GM19238 (cell line): ENCODE results near the gene NINJ2.

Source experiments
- DNase-seq: peaks from one replicate; pipeline ENCODE4 v3.0.0; 2011; ENCODE audit warnings: low spot score; ENCODE audit not compliant: insufficient read length

Gene NINJ2

DNA sequence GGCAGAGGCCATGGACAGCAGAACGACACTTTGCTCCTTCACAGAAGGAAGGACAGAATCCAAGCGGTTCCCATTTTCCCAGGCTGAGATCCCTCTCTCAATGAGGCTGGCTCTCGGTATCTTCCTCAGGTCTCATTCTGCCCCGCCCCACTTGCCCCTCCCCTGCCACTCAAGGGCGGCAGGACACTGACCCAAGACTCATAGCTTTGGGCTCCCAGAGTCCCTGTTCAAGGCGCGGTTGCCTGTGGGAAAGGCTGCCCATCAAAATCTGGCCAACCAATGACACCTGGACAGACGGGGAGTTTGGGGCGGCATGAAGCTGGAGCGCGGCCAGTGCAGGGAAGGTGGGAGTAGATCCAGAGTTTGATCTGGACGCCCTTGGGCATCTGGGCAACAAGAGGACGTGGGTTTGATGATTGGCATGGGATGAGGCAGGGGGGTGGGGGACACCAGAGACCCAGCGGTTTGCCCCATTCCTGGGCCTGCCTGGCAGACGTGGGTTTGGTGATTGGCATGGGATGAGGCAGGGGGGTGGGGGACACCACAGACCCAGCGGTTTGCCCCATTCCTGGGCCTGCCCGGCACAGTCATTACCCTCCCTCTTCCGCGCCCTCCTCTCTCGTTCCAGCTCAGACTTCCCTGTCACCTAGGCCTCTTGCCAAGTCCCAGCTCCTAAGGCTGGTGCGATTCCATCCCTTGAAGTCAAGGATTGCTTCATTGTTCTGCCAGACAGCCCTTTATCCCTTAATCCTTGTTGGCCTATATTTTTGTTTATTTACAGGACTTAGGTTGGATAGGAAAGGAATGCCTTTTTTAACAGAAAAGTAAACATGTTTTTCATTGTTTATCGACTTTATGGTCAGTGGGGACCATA lies 92.1 kb downstream of the NINJ2 start:
- DNase-seq, result no peak

DNA sequence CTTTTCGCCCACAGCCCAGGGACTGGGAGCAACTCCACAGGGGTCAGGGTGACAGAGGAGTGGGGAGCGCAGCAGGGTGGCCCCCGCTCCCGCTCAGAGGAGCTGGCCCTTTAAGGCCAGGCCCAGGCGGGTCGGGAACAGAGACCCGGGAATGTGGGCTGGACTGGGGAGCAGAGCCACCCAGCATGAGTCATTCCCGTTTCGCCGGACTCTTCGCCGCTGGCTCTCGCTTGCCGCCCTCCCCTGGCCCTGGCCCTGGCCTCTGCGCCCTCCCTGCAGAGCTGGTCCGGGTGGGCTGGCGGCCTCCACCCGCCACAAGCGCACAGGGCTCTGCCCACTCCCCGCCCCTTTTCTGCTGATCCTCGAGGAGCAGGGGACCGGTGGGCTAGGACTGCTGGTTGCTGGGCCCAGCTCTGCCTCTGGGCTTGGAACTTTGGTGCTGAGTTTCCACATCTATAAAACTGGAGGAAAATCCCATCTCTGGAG lies 92.8 kb downstream of the NINJ2 start:
- no peak for DNase-seq

DNA sequence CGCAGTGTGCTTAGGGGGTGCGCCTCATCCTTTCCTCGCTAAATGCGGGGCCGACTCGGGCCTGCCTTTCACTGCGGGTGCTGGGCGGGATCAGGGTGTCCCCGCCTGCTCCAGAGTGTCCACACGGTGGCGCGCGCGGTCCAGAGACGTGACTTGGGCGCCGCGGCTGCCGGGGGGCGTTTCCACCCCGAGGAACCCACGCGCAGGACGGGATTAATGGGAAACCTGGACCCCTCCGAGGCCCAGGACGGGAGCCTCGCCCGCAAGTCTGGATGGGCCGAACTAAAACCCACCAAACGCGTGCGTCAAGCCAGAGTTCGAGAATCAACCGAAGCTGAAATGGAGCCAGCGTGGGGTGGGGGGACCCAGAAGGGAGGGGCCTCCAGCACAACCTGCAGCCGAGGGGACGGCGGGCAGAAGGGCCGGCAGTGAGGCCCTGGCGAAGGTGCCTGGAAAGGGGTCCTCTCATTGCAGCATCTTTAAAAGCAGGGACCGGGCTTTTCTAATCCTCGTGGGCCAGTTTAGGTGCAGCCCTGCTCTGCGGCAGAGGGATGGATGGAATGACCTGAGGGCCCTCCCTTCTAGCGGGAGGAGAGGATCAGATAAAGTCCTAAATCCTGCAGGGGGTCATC lies 93.3 kb downstream of the NINJ2 start:
- peak; percentile 97 for DNase-seq

DNA sequence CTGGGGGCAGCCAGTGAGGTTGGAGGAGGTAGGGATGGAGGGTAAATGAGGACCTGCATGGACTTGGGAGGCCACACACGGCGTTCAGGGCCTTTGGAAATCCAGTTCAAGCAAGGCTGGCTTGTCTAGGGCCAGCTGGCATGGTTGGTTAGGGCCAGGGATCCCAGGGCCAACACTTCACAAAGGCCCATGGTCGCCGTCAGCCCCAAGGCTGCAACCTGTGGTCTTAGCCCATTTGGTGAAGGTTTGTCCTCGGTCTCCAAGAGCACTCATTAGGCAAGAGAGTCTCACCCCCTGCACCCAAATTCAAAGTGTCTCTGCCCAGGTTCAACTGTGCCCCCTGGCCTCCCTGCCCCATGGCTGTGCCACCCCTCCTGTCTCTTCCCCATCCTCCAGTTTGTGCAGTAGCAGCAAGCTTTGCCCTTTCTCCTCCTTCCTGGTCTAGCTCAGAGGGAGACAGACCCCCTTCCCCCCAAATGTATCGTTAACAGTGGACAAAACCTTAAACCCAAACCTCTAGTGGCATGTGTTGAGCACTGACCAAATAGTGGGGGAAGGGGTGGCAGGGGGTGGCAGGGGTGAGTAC lies 94.1 kb downstream of the NINJ2 start:
- DNase-seq, result no peak

DNA sequence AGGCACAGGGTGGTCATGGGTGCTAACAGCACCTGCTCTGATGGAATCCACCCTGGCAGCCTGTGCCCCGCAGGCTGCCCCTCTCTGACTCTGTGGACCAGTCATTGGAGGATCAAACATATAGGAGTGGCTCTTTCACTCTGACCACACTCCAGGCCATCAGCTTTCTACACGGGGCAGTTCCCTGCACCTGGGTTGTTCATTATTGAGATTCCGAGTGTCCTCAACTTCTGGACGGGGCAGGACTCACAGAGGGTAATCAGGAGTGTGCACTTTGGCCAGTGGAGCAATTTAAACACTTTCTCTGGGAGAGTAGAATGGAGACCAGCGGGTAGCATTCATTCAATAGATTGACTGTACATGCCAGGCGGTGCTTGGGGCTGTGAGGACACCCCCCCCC lies 94.8 kb downstream of the NINJ2 start:
- DNase-seq, result no peak

DNA sequence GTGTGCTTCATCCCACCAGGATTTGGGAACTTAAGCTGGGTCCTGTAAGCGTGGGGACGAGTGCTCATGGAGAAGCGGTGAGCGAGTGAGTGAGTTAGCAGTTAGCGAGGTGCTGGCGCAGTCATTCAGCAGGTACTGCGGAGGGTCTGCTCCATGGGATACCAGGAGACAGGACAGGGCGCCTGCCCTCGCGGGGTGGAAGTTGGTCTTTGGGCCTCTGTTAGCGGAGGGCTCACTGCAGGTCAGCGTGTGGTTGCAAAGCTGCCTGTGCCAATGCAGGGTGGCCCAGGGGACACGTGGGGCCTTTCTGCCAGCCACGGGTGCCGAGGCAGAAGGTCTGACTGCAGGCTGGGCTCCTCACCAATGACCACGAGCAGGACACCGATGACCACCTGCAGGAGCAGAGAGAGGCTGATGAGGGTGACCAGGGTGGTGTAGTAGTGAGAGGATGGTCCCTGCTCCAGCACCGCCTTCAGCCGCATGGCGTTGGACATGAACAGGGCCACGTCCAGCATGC lies 97.6 kb downstream of the NINJ2 start:
- DNase-seq, result no peak

DNA sequence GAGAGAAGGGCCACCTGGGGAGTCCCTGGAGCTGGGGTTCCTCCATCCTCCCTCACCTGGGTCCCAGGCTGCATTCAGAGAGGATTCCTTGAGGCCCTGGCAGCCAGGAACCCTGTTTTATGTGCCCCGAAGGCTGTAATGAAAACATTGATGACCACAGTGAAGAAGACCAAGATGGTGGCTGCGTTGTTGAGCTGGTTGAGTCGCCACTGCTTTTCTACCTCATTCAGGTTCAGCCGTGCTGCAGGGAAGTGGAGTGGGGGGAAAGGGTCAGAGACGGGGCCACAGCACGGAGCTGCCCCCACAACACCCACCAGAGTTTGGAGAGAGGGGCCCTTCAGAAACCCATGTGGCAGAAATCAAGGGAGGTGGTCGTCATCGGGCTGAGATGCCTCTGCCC lies 98.1 kb downstream of the NINJ2 start:
- DNase-seq, result no peak

DNA sequence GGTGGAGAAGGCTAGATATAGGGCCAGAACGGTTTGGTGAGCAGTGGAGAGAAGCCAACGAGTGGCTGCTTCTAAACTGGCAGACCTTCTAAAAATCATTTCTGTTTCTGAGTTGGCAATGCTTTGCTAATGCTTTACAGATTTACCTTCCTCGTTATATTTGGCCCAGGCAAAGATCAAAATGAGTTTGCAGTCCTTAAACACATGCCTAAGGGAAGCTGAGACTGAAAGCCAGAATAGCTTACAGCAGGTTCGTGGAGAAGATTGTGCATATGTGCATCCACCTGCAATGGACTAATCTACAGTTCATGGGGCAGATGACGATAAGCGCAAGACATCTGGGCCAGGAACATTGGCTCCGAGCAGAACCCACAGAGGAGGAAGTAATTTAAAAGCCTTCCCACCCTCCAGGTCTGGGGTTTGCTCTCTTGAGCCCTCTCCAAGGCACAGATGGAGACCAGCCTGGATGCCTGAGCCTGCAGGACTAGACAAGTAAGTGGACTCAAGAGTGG lies 99.4 kb downstream of the NINJ2 start:
- no peak for DNase-seq

DNA sequence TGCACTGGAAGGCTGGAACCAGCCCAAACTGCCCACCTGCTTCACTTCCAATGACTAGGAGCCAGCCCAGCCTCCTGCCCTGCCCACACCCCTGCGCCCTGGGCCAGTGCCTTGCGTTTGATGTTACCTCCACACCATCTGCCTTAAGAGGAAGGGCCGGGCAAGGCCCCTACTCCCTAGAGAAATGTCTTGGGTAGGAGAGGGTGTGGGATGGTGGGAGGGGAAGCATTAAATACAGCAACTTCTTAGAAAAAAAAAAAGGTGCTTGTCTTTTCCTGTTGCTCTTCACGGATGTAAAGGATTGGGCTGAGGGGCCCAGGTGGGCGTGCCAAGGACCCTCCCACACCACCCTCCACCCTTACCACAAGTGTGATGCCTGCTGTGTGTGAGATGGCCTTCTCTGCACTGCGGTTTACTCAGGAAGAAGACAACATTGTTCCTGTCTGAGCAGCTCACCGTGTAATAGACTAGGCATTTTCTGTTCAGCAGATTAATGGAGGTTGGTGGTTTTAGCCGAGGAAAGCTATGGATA lies 99.9 kb downstream of the NINJ2 start:
- no peak for DNase-seq

DNA sequence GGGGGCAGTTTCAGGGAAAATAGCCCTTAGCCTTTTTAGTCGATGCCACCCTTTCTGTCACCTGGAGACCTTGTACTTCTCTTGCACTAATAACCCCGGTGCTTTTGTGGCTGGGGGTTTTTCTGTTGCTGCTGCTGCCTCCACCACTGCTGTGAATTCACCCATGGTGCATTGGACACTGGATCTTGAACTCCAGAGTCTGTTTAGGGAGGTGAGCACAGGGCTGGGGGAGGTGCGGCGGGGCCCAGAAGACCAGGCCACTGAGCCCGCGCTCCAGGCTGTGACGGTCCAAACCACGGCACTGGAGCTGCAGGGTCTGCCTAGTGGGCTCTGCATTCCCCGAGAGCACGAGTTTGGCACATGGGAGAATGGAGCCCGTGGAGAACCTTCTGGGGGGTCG lies 100.6 kb downstream of the NINJ2 start:
- no peak for DNase-seq

DNA sequence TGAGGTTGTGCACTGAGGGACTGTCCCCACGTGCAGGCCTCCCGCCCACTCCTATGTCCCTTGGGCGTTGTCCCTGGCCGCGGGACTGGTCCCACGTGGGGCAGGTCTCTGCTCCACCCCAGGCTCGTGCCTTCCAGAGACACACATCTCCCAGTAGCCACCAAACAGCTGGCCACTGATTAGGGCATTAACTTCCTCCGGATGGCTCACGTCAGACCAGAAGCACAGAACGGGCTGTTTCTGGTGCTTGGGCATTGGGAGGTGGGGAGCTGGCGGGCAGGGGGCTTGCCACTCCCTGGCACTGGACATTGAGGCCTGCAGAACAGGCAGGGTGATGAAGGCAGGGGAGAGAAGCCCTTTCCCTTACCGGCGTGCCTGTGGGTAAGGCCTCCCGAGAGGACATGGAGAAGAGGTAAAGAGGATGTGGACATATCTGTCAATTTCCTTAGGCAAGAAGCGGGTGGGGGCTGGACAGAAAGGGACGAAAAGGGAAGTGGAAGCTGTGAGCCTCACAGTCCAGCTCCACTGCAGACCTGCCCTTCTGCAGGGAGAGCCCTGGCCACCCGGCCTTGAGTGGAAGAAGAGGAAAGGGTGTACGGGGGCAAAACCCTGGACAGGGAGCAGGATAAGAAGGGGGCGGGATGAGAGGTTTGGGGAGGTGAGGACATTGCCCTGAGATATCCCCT lies 101.2 kb downstream of the NINJ2 start:
- DNase-seq, result no peak

DNA sequence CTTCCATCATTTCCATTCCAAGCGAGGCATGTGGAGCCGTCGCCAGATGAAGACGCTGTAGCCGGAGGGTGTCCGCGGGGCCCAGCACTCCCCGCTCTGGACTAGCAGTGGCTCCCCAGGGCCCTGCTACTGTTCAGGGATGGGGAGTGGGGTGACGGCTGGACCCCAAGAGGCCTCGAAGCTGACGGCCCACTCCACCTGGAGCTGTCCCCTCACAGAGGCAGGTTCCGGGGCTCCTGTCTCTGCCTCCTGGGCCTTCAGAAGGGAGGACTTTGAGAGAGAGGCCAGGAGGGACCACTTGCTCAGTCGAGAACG lies 101.9 kb downstream of the NINJ2 start:
- DNase-seq, result no peak

DNA sequence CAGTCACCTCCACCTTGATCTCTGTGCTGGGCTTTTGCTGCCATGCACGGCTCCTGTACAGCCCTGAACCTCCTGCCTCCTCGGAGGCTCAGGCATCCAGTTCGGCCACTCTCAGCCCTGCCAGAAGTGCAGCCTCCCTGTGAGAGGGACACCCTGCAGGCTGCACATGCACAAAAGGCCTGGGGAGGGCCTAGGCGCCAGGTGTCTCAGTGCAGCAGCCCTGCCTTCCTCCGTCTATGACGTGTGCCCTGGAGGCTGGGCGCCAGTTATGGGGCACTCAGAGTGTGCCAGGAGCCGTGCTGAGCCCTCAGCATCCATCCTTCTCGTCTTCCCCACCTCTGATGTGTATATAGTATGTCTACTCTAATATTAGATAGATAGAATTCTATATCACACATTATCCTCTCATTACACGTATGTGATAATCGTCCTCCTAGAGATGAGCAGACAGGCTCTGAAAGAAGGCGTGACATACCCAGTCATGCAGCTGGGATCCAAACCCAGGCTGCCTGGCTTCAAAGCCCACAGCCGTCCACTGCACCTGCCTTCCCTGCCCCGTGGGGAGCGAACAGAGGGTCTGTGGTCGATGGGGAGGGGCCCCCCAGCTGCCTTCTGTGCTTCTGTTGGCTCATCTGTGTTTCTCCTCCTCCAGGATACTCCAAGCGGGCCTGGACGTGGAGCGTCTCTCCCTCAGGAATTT lies 102.4 kb downstream of the NINJ2 start:
- no peak for DNase-seq

DNA sequence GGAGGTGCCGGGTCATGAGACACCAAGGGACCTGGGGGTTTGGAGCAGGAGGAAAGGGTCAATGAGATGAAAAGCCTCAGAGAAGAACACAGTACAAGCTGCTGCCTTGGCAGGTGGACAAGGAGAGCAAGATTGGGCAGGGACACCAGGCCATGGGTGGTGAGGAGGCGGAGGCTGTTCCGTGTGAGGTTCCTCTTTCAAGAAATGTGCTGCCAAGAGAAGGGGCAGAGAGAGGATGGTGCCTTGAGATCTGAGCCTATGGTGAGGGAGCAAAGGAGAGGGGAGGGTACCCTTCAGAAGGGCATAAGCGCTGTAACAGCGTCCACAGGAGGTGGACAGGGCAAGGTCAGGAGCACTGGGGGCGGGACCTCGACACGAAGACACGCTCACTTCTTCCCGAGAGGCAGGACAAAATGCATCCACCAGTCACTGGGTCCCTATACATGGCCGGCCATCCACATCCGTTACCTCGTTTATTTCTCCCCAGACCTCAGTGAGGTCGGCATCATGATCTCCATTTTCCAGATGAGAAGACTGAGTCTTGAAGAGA lies 103.3 kb downstream of the NINJ2 start:
- DNase-seq, result no peak

DNA sequence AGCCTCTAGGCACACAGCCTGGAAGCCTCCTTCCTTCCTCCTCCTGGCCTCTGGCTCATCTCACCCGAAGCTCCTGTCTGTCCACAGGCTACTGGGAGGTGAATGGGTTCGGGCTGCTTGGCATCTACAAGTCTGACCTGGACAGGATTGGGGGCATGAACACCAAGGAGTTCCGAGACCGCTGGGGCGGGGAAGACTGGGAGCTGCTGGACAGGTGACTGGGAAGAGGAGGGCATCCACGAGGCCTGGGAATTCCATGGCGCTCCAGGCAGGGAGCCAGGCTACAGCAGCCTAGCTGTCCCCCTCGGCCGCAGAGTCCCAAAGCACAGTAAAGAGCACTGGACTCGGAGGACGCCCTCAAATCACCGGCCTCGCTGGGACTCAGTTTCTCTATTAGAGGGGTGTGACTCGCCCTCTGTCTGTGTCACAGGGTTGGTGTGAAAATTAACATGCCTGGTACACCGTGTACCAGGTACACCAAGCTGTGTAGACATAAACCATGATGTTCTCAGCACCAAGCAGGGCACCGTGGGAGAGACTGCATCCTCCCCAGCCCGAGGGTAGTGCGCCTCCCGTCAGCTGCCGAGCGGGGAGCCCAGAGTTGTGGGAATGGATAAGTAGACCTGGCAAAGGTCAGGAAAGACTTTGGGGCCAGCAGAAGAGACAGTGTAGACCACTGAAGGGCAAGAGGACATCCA lies 103.9 kb downstream of the NINJ2 start:
- DNase-seq, result no peak

DNA sequence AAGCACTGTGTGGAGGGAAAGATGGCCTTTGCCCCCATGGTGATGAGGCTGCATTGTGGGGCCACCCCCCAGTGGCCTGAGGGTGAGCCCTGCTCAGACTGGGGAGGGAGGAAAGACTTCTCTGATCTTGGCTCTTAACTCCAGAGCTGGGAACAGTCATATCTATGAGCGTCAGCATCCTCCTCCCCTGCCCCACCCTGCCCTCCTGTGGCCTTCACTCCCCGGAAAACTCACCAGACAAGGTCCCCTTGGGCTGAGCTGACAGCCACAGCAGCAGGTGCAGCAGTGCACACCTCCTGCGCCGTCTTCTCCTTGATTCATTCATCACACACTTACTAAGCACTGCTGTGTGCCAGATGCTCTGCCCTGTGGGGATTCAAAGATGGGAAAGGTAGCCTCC lies 104.7 kb downstream of the NINJ2 start:
- DNase-seq, result no peak

DNA sequence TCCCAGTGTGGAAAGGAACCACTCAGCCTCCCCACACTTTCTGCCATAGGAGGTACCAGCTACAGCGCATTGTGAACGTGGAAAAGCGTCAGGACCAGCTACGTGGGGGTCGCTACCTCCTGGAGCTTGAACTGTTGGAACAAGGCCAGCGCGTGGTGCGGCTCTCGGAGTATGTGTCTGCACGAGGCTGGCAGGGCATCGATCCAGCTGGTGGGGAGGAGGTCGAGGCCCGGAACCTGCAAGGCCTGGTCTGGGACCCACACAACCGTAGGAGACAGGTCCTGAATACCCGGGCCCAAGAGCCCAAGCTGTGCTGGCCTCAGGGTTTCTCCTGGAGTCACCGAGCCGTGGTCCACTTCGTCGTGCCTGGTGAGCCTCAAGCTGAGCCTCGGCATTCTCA lies 106.7 kb downstream of the NINJ2 start:
- no peak for DNase-seq

DNA sequence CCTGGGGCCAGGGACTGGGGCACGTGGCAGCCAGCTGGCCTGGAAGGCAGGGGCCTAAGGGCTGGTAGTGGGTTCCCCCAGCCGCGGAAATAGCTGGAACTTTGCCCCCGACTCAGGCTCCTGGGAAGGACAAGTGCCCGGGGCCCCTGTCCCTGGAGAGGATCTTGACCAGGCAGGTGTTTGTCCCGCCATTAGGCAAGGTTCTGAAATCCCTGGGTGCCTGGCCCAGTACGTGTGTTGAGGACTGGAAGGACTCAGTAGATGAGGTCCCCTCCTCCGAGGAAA lies 109.3 kb downstream of the NINJ2 start:
- no peak for DNase-seq

DNA sequence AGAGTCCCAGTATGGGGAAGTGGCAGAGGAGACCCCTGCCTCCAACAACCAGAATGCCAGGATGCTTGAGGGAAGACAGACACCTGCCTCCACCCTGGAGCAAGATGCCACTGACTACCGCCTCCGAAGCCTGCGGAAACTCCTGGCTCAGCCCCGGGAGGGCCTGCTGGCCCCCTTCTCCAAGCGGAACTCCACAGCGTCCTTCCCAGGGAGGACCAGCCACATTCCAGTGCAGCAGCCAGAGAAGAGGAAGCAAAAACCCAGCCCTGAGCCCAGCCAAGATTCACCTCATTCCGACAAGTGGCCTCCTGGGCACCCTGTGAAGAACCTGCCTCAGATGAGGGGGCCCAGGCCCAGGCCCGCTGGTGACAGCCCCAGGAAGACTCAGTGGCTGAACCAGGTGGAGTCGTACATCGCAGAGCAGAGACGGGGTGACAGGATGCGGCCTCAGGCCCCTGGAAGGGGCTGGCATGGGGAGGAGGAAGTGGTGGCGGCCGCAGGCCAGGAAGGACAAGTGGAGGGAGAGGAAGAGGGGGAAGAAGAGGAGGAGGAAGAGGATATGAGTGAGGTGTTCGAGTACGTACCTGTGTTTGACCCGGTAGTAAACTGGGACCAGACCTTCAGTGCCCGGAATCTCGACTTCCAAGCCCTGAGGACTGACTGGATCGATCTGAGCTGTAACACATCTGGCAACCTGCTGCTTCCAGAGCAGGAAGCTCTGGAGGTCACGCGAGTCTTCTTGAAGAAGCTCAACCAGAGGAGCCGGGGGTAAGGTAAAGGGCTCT lies 109.8 kb downstream of the NINJ2 start:
- DNase-seq, result no peak
